Caco-2 (cell line): ENCODE data around the gene RAF1. TPM values are rescaled to one million over a fixed set of nuclear protein-coding genes. Genes with fewer than 3 reads are reported as not detected.

Experiments used
- BruUV-seq: library from RNA; stranded (reverse); fragments of 400-500 nt; replicated peaks from 2 replicates; lab custom pipeline; 2021; lab: Mats Ljungman, UMichigan
- CTCF ChIA-PET: fragments of 300-600 bp; sonication (Branson Sonifier 250); formaldehyde crosslinking; loops from one replicate; lab custom pipeline; 2022; ENCODE audit warnings: antibody characterized with exemption; lab: Charles Lee
- POLR2A ChIA-PET: fragments of 300-600 bp; sonication (Branson Sonifier 250); formaldehyde crosslinking; loops from one replicate; lab custom pipeline; 2022; ENCODE audit warnings: antibody characterized with exemption; lab: Charles Lee
- DNase-seq, 2 experiments: peaks; one replicate each; pipeline versions ENCODE4 v3.0.0 to v3.0.0-alpha.2; 2020 to 2022
- H3K27me3 ChIP-seq: replicated peaks from 2 replicates; pipeline ENCODE4 v1.6.0; 2011; ENCODE audit warnings: low read length; ENCODE audit not compliant: control insufficient read depth, insufficient read depth
- H3K36me3 ChIP-seq: 2 replicates; pipeline ENCODE4 v1.5.1; 2011; ENCODE audit warnings: low read length; ENCODE audit not compliant: control insufficient read depth, insufficient read depth
- H3K4me1 ChIP-seq: fragments of 250-450 bp; sonication (Bioruptor Pico); 2 replicates; pipeline ENCODE4 v1.5.1; 2020; ENCODE audit warnings: mild to moderate bottlenecking
- H3K4me3 ChIP-seq: 2 replicates; pipeline ENCODE4 v1.5.1; 2011; ENCODE audit warnings: low read depth, mild to moderate bottlenecking, control low read depth, low read length
- H3K9me3 ChIP-seq: fragments of 250-450 bp; sonication (Bioruptor Pico); 2 replicates; pipeline ENCODE4 v1.5.1; 2020; ENCODE audit warnings: mild to moderate bottlenecking, moderate library complexity
- H3K27ac Mint-ChIP-seq: one replicate; pipeline ENCODE4 v1.8.0; 2022; ENCODE audit warnings: mixed read lengths; ENCODE audit not compliant: unreplicated experiment
- H3K27me3 Mint-ChIP-seq: one replicate; pipeline ENCODE4 v1.8.0; 2022; ENCODE audit warnings: mixed read lengths; ENCODE audit not compliant: insufficient read depth, unreplicated experiment
- H3K36me3 Mint-ChIP-seq: one replicate; pipeline ENCODE4 v1.8.0; 2022; ENCODE audit warnings: mild to moderate bottlenecking, mixed read lengths; ENCODE audit not compliant: insufficient read depth, unreplicated experiment
- H3K4me1 Mint-ChIP-seq: one replicate; pipeline ENCODE4 v1.8.0; 2022; ENCODE audit warnings: low read depth, mixed read lengths; ENCODE audit not compliant: unreplicated experiment
- H3K4me3 Mint-ChIP-seq: one replicate; pipeline ENCODE4 v1.8.0; 2022; ENCODE audit warnings: mild to moderate bottlenecking, moderate library complexity, mixed read lengths; ENCODE audit not compliant: unreplicated experiment
- H3K9me3 Mint-ChIP-seq: one replicate; pipeline ENCODE4 v1.8.0; 2022; ENCODE audit warnings: mixed read lengths; ENCODE audit not compliant: unreplicated experiment
- intact Hi-C: fragments of 100-400 bp; cut with micrococcal nuclease; formaldehyde crosslinking; loops from one replicate; pipeline ENCODE4 v1.10.0; 2022; ENCODE audit not compliant: unreplicated experiment
- total RNA-seq: library from RNA; stranded (reverse); gene quantifications from 2 replicates; pipeline ENCODE4 v1.2.3, GENCODE V29; 2022
- TF ChIP-seq, protein P1 (sequence below), 2 experiments: fragments of 200-600 bp in 1 of 2; IDR thresholded peaks; 1 replicate in 1 of 2; 2 replicates in 1 of 2; pipeline versions ENCODE4 v1.5.1 to v1.8.0; 2011 to 2022; ENCODE audit warnings: antibody characterized with exemption in 1 of 2, control low read depth in 1 of 2, inconsistent platforms in 1 of 2, low read depth in 1 of 2, low read length in 1 of 2, mild to moderate bottlenecking in 1 of 2, moderate library complexity in 1 of 2; ENCODE audit not compliant: insufficient read depth in 1 of 2, severe bottlenecking in 1 of 2, unreplicated experiment in 1 of 2

RAF1 gene
- total RNA-seq, 1 experiment from 2014 or later, result 93.6 TPM

DNA sequence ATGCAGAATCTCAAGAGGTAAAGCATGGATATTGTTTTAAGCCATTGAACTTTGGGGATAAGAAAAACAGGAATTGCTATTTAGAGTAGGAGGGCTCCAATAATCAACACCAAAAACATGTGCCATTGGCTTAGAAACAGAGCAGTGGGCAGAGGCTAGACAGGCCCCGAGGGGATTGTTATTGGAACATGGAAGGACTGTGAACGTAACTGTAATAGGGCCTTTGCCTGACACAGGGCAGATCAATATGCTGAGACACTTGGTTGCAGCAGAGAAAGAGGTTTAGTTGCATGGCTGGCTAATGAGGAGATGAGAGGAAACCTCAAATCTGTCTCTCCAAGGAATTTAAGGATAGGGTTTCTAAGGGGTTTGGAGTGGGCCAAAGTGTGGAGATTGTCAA lies 36.9 kb upstream of the RAF1 start:
- TF ChIP-seq, protein P1, sequence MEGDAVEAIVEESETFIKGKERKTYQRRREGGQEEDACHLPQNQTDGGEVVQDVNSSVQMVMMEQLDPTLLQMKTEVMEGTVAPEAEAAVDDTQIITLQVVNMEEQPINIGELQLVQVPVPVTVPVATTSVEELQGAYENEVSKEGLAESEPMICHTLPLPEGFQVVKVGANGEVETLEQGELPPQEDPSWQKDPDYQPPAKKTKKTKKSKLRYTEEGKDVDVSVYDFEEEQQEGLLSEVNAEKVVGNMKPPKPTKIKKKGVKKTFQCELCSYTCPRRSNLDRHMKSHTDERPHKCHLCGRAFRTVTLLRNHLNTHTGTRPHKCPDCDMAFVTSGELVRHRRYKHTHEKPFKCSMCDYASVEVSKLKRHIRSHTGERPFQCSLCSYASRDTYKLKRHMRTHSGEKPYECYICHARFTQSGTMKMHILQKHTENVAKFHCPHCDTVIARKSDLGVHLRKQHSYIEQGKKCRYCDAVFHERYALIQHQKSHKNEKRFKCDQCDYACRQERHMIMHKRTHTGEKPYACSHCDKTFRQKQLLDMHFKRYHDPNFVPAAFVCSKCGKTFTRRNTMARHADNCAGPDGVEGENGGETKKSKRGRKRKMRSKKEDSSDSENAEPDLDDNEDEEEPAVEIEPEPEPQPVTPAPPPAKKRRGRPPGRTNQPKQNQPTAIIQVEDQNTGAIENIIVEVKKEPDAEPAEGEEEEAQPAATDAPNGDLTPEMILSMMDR (IDR thresholded peaks at IDR 0.05; ENCODE audit: insufficient read depth in 1 of 2, low read depth in 1 of 2, low read length in 1 of 2, severe bottlenecking in 1 of 2, unreplicated experiment in 1 of 2), result no peak
- POLR2A ChIA-PET, result no interaction called here
- Histone ChIP-seq H3K4me3 (no peak overlapping the region), H3K4me1 (peaks cover 31% of the 10 kb centered on the region), H3K9me3 (no peaks in the 10 kb centered on the region), H3K27me3 (no peaks in the 10 kb centered on the region), H3K36me3 (no peaks in the 10 kb centered on the region)
- H3K4me1 Mint-ChIP-seq, result peaks cover 7% of the 10 kb centered on the region
- no peaks in the 10 kb centered on the region for H3K27me3 Mint-ChIP-seq
- DNase-seq, result no peak
- no peak overlapping the region for H3K27ac Mint-ChIP-seq
- no TSS peak for BruUV-seq
- no peak overlapping the region for H3K4me3 Mint-ChIP-seq
- no peaks in the 10 kb centered on the region for H3K9me3 Mint-ChIP-seq
- intact Hi-C loops, result no loop called here
- CTCF ChIA-PET, result no interaction called here
- H3K36me3 Mint-ChIP-seq, result peaks cover 6% of the 10 kb centered on the region

DNA sequence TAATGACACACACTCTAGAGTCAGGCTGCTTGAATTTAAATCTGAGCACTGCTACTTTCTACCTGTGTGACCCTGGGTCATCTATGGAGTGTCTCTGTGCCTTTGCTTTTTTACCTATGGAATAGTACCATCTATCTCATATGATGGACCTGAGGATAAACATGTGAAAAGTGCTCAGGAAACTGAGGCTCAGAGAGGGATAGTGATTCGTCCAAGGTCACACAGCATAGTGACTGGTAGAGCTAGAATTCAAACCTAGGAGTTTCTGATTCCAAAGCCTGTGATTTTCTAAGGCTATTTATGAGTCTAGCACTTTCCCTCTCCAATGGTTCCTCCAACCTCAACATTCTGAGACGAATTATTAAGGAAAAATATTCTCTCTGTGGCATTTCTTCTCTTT lies 32.0 kb upstream of the RAF1 start:
- peaks cover 39% of the 10 kb centered on the region for H3K4me1 ChIP-seq
- Mint-ChIP-seq H3K27me3 (no peaks in the 10 kb centered on the region), H3K9me3 (no peaks in the 10 kb centered on the region), H3K27ac (no peak overlapping the region), H3K4me3 (no peak overlapping the region), H3K4me1 (peaks cover 12% of the 10 kb centered on the region), H3K36me3 (peaks cover 3% of the 10 kb centered on the region)
- intact Hi-C loops, result no loop called here
- no TSS peak for BruUV-seq
- no peak for DNase-seq
- TF ChIP-seq, protein P1 (IDR thresholded peaks at IDR 0.05; ENCODE audit: insufficient read depth in 1 of 2, low read depth in 1 of 2, low read length in 1 of 2, severe bottlenecking in 1 of 2, unreplicated experiment in 1 of 2), result no peak
- no peak overlapping the region for H3K4me3 ChIP-seq
- no peaks in the 10 kb centered on the region for H3K27me3 ChIP-seq
- no peaks in the 10 kb centered on the region for H3K9me3 ChIP-seq
- CTCF ChIA-PET, result no interaction called here
- POLR2A ChIA-PET, result no interaction called here
- no peaks in the 10 kb centered on the region for H3K36me3 ChIP-seq

DNA sequence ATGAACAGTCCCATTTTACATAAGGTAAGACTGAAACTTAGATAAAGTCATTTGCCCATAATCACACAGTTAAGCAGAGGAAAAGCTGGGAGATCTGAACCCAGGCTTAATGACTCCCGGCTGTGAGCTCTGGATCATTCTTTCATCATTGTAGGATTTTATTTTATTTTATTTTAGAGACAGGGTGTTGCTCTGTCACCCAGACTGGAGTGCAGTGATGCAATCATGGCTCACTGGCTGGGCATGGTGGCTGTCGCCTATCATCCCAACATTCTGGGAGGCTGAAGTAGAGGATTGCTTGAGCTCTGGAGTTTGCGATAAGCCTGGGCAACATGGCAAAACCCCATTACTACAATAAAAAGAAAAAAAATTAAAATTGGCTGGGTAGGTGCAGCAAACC lies 31.2 kb upstream of the RAF1 start:
- TF ChIP-seq, protein P1 (IDR thresholded peaks at IDR 0.05; ENCODE audit: insufficient read depth in 1 of 2, low read depth in 1 of 2, low read length in 1 of 2, severe bottlenecking in 1 of 2, unreplicated experiment in 1 of 2), result no peak
- H3K9me3 Mint-ChIP-seq, result no peaks in the 10 kb centered on the region
- no peak overlapping the region for H3K4me3 Mint-ChIP-seq
- peaks cover 8% of the 10 kb centered on the region for H3K4me1 Mint-ChIP-seq
- H3K4me3 ChIP-seq, result no peak overlapping the region
- no TSS peak for BruUV-seq
- H3K36me3 Mint-ChIP-seq, result no peaks in the 10 kb centered on the region
- intact Hi-C loops, result no loop called here
- ChIA-PET CTCF (no interaction called here), POLR2A (no interaction called here)
- no peak for DNase-seq
- H3K27me3 ChIP-seq, result no peaks in the 10 kb centered on the region
- H3K27ac Mint-ChIP-seq, result peak overlapping the region; percentile 39
- H3K9me3 ChIP-seq, result no peaks in the 10 kb centered on the region
- H3K27me3 Mint-ChIP-seq, result no peaks in the 10 kb centered on the region
- peaks cover 47% of the 10 kb centered on the region for H3K4me1 ChIP-seq
- no peaks in the 10 kb centered on the region for H3K36me3 ChIP-seq
